Natural killer cell (primary cell): ENCODE measurements around the gene THBS1. TPM values are rescaled to one million over a fixed set of nuclear protein-coding genes. Genes with fewer than 3 reads are reported as not detected.

ENCODE experiments used
- ATAC-seq, 3 donors: fragments of 150-1000 bp in 2 of 3; fragments of 200-7000 bp in 1 of 3; cut with Tn5 transposase; 1 replicate in 1 of 3; 2 replicates in 2 of 3; pipeline ENCODE4 v1.10.0; 2021; ENCODE audit warnings: mild to moderate bottlenecking in 2 of 3, moderate library complexity in 2 of 3
- DNase-seq, 2 donors: peaks; one replicate each; pipeline versions ENCODE4 v3.0.0 to v3.0.0-alpha.2; 2013 to 2021; ENCODE audit warnings: mixed read lengths in 1 of 2
- H3K27ac ChIP-seq: one replicate; pipeline ENCODE4 v1.5.1; 2013; ENCODE audit warnings: mild to moderate bottlenecking, low read length
- H3K27me3 ChIP-seq: one replicate; pipeline ENCODE4 v1.6.1; 2013; ENCODE audit warnings: low read length; ENCODE audit not compliant: control insufficient read depth, insufficient read depth
- H3K36me3 ChIP-seq: one replicate; pipeline ENCODE4 v1.6.1; 2013; ENCODE audit warnings: low read length; ENCODE audit not compliant: control insufficient read depth, insufficient read depth
- H3K4me1 ChIP-seq: one replicate; pipeline ENCODE4 v1.6.1; 2013; ENCODE audit warnings: low read length; ENCODE audit not compliant: control insufficient read depth, insufficient read depth
- H3K4me3 ChIP-seq: one replicate; pipeline ENCODE4 v1.5.1; 2013; ENCODE audit warnings: low read length
- H3K9me3 ChIP-seq: one replicate; pipeline ENCODE4 v1.6.1; 2013; ENCODE audit warnings: low read length; ENCODE audit not compliant: control insufficient read depth, insufficient read depth
- H3K27ac Mint-ChIP-seq, 2 donors: one replicate each; pipeline ENCODE4 v1.8.0; 2022; ENCODE audit warnings: mild to moderate bottlenecking in 2 of 2, mixed read lengths in 2 of 2, moderate library complexity in 1 of 2
- H3K27me3 Mint-ChIP-seq, 2 donors: one replicate each; pipeline ENCODE4 v1.8.0; 2022; ENCODE audit warnings: low read depth in 2 of 2, mixed read lengths in 2 of 2
- H3K36me3 Mint-ChIP-seq: one replicate; pipeline ENCODE4 v1.8.0; 2022; ENCODE audit warnings: mixed read lengths
- H3K4me1 Mint-ChIP-seq, 2 donors: one replicate each; pipeline ENCODE4 v1.8.0; 2022; ENCODE audit warnings: mixed read lengths in 2 of 2
- H3K4me3 Mint-ChIP-seq: one replicate; pipeline ENCODE4 v1.8.0; 2022; ENCODE audit warnings: mild to moderate bottlenecking, moderate library complexity, mixed read lengths
- H3K9me3 Mint-ChIP-seq, 2 donors: one replicate each; pipeline ENCODE4 v1.8.0; 2022; ENCODE audit warnings: mixed read lengths in 2 of 2
- CTCF ChIP-seq: fragments of 200-600 bp; IDR thresholded peaks from one replicate; pipeline ENCODE4 v1.8.0; 2022; ENCODE audit warnings: antibody characterized with exemption
- WGBS: methylation state at CpG from one replicate; pipeline ENCODE4 v1.1.7; 2013; ENCODE audit warnings: missing lambda C conversion rate; ENCODE audit not compliant: insufficient coverage; 5-methylcytosine and 5-hydroxymethylcytosine counted together
- intact Hi-C: fragments of 100-400 bp; cut with micrococcal nuclease; formaldehyde crosslinking; loops from one replicate; pipeline ENCODE4 v1.14.2; 2022
- total RNA-seq, 4 donors: library from RNA; stranded (reverse); fragments of 120-200 nt in 1 of 4; gene quantifications; one replicate each; pipeline versions ENCODE4 v1.2.3 to v1.2.4, GENCODE V29; 2013 to 2022

The THBS1 gene
- total RNA-seq, 3 donors from 2014 or later (not counting 1 experiment from before 2014, with no cell fraction given) = 27.1 to 43.3 (median 38.3) TPM

GRCh38 chr15:39553947-39554693 is 26.8 kb upstream of the THBS1 start:
- no peaks in the 10 kb centered on the region for H3K9me3 ChIP-seq
- H3K27me3 Mint-ChIP-seq = peaks cover 11 to 55% of the 10 kb centered on the region in 2 donors
- H3K4me3 ChIP-seq = no peak overlapping the region
- H3K4me1 Mint-ChIP-seq = peaks cover 8 to 11% of the 10 kb centered on the region in 2 donors
- DNase-seq (no peak), ATAC-seq (no peak)
- H3K9me3 Mint-ChIP-seq = no peaks in the 10 kb centered on the region
- WGBS = 81% methylated on average over 1 of the region's 2 CpGs
- no peak overlapping the region for H3K4me3 Mint-ChIP-seq
- intact Hi-C loops = no loop called here
- no peaks in the 10 kb centered on the region for H3K4me1 ChIP-seq
- no peak for TF ChIP-seq CTCF
- H3K27ac ChIP-seq = no peak overlapping the region
- peaks cover 4% of the 10 kb centered on the region for H3K27me3 ChIP-seq
- H3K36me3 Mint-ChIP-seq = no peaks in the 10 kb centered on the region
- no peak overlapping the region for H3K27ac Mint-ChIP-seq
- H3K36me3 ChIP-seq = no peaks in the 10 kb centered on the region

- TF ChIP-seq CTCF = no peak
- Mint-ChIP-seq H3K27me3 (peaks cover 11 to 52% of the 10 kb centered on the region in 2 donors), H3K9me3 (no peaks in the 10 kb centered on the region), H3K36me3 (no peaks in the 10 kb centered on the region), H3K4me3 (no peak overlapping the region), H3K27ac (no peak overlapping the region), H3K4me1 (peaks cover 8 to 11% of the 10 kb centered on the region in 2 donors)
- H3K9me3 ChIP-seq = no peaks in the 10 kb centered on the region
- no peaks in the 10 kb centered on the region for H3K4me1 ChIP-seq
- no peak overlapping the region for H3K4me3 ChIP-seq
- no peaks in the 10 kb centered on the region for H3K36me3 ChIP-seq
- H3K27ac ChIP-seq = no peak overlapping the region
- ATAC-seq = no peak
- intact Hi-C loops = no loop called here
- DNase-seq = no peak
- peaks cover 1% of the 10 kb centered on the region for H3K27me3 ChIP-seq
Measured at GRCh38 chr15:39554746-39555387, 26.0 kb upstream of the THBS1 start.

GRCh38 chr15:39555885-39556284 is 25.0 kb upstream of the THBS1 start:
- Mint-ChIP-seq H3K9me3 (no peaks in the 10 kb centered on the region), H3K27ac (no peak overlapping the region), H3K36me3 (no peaks in the 10 kb centered on the region), H3K27me3 (peaks cover 11 to 52% of the 10 kb centered on the region in 2 donors), H3K4me1 (peaks cover 8 to 11% of the 10 kb centered on the region in 2 donors), H3K4me3 (no peak overlapping the region)
- Histone ChIP-seq H3K4me1 (no peaks in the 10 kb centered on the region), H3K27ac (no peak overlapping the region), H3K4me3 (no peak overlapping the region), H3K27me3 (no peaks in the 10 kb centered on the region), H3K9me3 (no peaks in the 10 kb centered on the region), H3K36me3 (no peaks in the 10 kb centered on the region)
- ATAC-seq (no peak), DNase-seq (no peak)
- WGBS = 94% methylated on average over 4 of the region's 4 CpGs
- TF ChIP-seq CTCF = no peak
- intact Hi-C loops = no loop called here
